KOPT-K1 (cell line): ENCODE data around the gene COQ3.

Source experiments
- H3K27ac ChIP-seq: fragments of 200-600 bp; sonication (generic); 2 replicates; pipeline ENCODE4 v1.5.1; 2016; ENCODE audit warnings: antibody characterized with exemption, mild to moderate bottlenecking, low read depth, low read length; ENCODE audit not compliant: poor library complexity, severe bottlenecking
- H3K36me3 ChIP-seq: fragments of 200-600 bp; sonication (generic); 2 replicates; pipeline ENCODE4 v1.5.1; 2017; ENCODE audit warnings: antibody characterized with exemption, mild to moderate bottlenecking, low read length, moderate library complexity; ENCODE audit not compliant: insufficient read depth
- H3K9me3 ChIP-seq: fragments of 200-600 bp; sonication (generic); 2 replicates; pipeline ENCODE4 v1.5.1; 2017; ENCODE audit warnings: antibody characterized with exemption, low read length, mild to moderate bottlenecking; ENCODE audit not compliant: insufficient read depth, poor library complexity, severe bottlenecking

COQ3 gene

GRCh38 chr6:99412065-99412464 is 18.1 kb upstream of the COQ3 start:
- peaks cover 95% of the 10 kb centered on the region for H3K36me3 ChIP-seq
- H3K9me3 ChIP-seq, result no peaks in the 10 kb centered on the region
- no peak overlapping the region for H3K27ac ChIP-seq

GRCh38 chr6:99409672-99410071 is 15.7 kb upstream of the COQ3 start:
- no peak overlapping the region for H3K27ac ChIP-seq
- no peaks in the 10 kb centered on the region for H3K9me3 ChIP-seq
- H3K36me3 ChIP-seq, result peaks cover 99% of the 10 kb centered on the region

GRCh38 chr6:99407076-99407475 is 13.1 kb upstream of the COQ3 start:
- H3K36me3 ChIP-seq, result peaks cover 100% of the 10 kb centered on the region
- no peak overlapping the region for H3K27ac ChIP-seq
- H3K9me3 ChIP-seq, result no peaks in the 10 kb centered on the region

- H3K9me3 ChIP-seq, result no peaks in the 10 kb centered on the region
- H3K36me3 ChIP-seq, result peaks cover 100% of the 10 kb centered on the region
- no peak overlapping the region for H3K27ac ChIP-seq
These were observed 8.5 kb upstream of the COQ3 start for GRCh38 chr6:99402448-99402847.

GRCh38 chr6:99397287-99397686 is 3.3 kb upstream of the COQ3 start:
- Histone ChIP-seq H3K27ac (no peak overlapping the region), H3K9me3 (no peaks in the 10 kb centered on the region), H3K36me3 (peaks cover 61% of the 10 kb centered on the region)

- peak overlapping the region; percentile 72 for H3K27ac ChIP-seq
- peaks cover 21% of the 10 kb centered on the region for H3K36me3 ChIP-seq
- H3K9me3 ChIP-seq, result no peaks in the 10 kb centered on the region
These were observed 663 bp downstream of the COQ3 start for GRCh38 chr6:99393366-99393697.

- Histone ChIP-seq H3K36me3 (no peaks in the 10 kb centered on the region), H3K9me3 (no peaks in the 10 kb centered on the region), H3K27ac (no peak overlapping the region)
These were observed 3.1 kb downstream of the COQ3 start for GRCh38 chr6:99390896-99391295.

- Histone ChIP-seq H3K27ac (no peak overlapping the region), H3K36me3 (no peaks in the 10 kb centered on the region)
These were observed 9.5 kb downstream of the COQ3 start for GRCh38 chr6:99384507-99384906.

GRCh38 chr6:99378636-99379035 is 15.4 kb downstream of the COQ3 start:
- H3K27ac ChIP-seq, result no peak overlapping the region
- no peaks in the 10 kb centered on the region for H3K9me3 ChIP-seq

More at GRCh38 chr6:99384507-99384906, 9.5 kb downstream of the COQ3 start:
- H3K9me3 ChIP-seq, result no peaks in the 10 kb centered on the region

GRCh38 chr6:99369533-99369932 is 24.5 kb downstream of the COQ3 start:
- Histone ChIP-seq H3K36me3 (no peaks in the 10 kb centered on the region), H3K27ac (no peak overlapping the region), H3K9me3 (no peaks in the 10 kb centered on the region)

More at GRCh38 chr6:99378636-99379035, 15.4 kb downstream of the COQ3 start:
- no peaks in the 10 kb centered on the region for H3K36me3 ChIP-seq

GRCh38 chr6:99366852-99367251 is 27.1 kb downstream of the COQ3 start:
- no peaks in the 10 kb centered on the region for H3K9me3 ChIP-seq
- no peak overlapping the region for H3K27ac ChIP-seq
- no peaks in the 10 kb centered on the region for H3K36me3 ChIP-seq

GRCh38 chr6:99364026-99364425 is 30.0 kb downstream of the COQ3 start:
- no peaks in the 10 kb centered on the region for H3K9me3 ChIP-seq
- no peak overlapping the region for H3K27ac ChIP-seq
- H3K36me3 ChIP-seq, result no peaks in the 10 kb centered on the region

GRCh38 chr6:99362678-99363268 is 31.2 kb downstream of the COQ3 start:
- no peaks in the 10 kb centered on the region for H3K9me3 ChIP-seq
- H3K36me3 ChIP-seq, result no peaks in the 10 kb centered on the region
- H3K27ac ChIP-seq, result no peak overlapping the region

- Histone ChIP-seq H3K36me3 (no peaks in the 10 kb centered on the region), H3K9me3 (no peaks in the 10 kb centered on the region)
These were observed 34.2 kb downstream of the COQ3 start for GRCh38 chr6:99359800-99360199.

GRCh38 chr6:99356641-99357040 is 37.4 kb downstream of the COQ3 start:
- no peaks in the 10 kb centered on the region for H3K36me3 ChIP-seq
- H3K27ac ChIP-seq, result no peak overlapping the region
- H3K9me3 ChIP-seq, result no peaks in the 10 kb centered on the region

More at GRCh38 chr6:99359800-99360199, 34.2 kb downstream of the COQ3 start:
- H3K27ac ChIP-seq, result no peak overlapping the region

- Histone ChIP-seq H3K36me3 (no peaks in the 10 kb centered on the region), H3K27ac (no peak overlapping the region), H3K9me3 (peaks cover 4% of the 10 kb centered on the region)
These were observed 39.0 kb downstream of the COQ3 start for GRCh38 chr6:99354983-99355382.
